Upper lobe of left lung (tissue), 6 donors: ENCODE data around the gene SLC1A7. TPM values are rescaled to one million over a fixed set of nuclear protein-coding genes. Genes with fewer than 3 reads are reported as not detected.

Experiments
- ATAC-seq, 2 donors: fragments of 200-7000 bp; cut with Tn5 transposase; one replicate each; pipeline ENCODE4 v1.9.1; 2022; ENCODE audit warnings: mild to moderate bottlenecking in 2 of 2, moderate library complexity in 2 of 2; ENCODE audit not compliant: low FRiP score in 2 of 2
- DNase-seq, 2 donors: peaks; one replicate each; pipeline ENCODE4 v3.0.0-alpha.2; 2019 to 2020
- H3K27ac ChIP-seq, 4 donors: fragments of 200-600 bp; sonication (generic); one replicate each; pipeline ENCODE4 v1.5.1; 2016 to 2019
- H3K27me3 ChIP-seq, 4 donors: fragments of 200-600 bp; sonication (generic); one replicate each; pipeline ENCODE4 v1.5.1; 2017 to 2019
- H3K36me3 ChIP-seq, 4 donors: fragments of 200-600 bp; sonication (generic); one replicate each; pipeline ENCODE4 v1.5.1; 2016 to 2019
- H3K4me1 ChIP-seq, 4 donors: fragments of 200-600 bp; sonication (generic); one replicate each; pipeline ENCODE4 v1.5.1; 2018 to 2019
- H3K4me3 ChIP-seq, 4 donors: fragments of 200-600 bp; sonication (generic); one replicate each; pipeline ENCODE4 v1.5.1; 2017 to 2019; ENCODE audit warnings: mild to moderate bottlenecking in 2 of 4, moderate library complexity in 1 of 4
- H3K9me3 ChIP-seq, 4 donors: fragments of 200-600 bp; sonication (generic); one replicate each; pipeline ENCODE4 v1.5.1; 2018 to 2019
- CTCF ChIP-seq, 6 experiments: fragments of 450-650 bp in 4 of 6; fragments of 200-600 bp in 2 of 6; sonication (generic) in 2 of 6; IDR thresholded peaks; one replicate each; pipeline ENCODE4 v1.5.1; 2016 to 2019; ENCODE audit warnings: antibody characterized with exemption in 6 of 6
- EP300 ChIP-seq, 4 donors: sonication (generic); formaldehyde crosslinking; IDR thresholded peaks; one replicate each; pipeline ENCODE4 v1.5.1; 2017; ENCODE audit warnings: antibody characterized with exemption in 4 of 4, control low read depth in 2 of 4
- POLR2A ChIP-seq, 4 donors: fragments of 450-650 bp; IDR thresholded peaks; one replicate each; pipeline ENCODE4 v1.5.1; 2016 to 2017; ENCODE audit warnings: antibody characterized with exemption in 4 of 4, mild to moderate bottlenecking in 2 of 4
- POLR2AphosphoS5 ChIP-seq, 2 donors: sonication (generic); formaldehyde crosslinking; IDR thresholded peaks; one replicate each; pipeline ENCODE4 v1.5.1; 2017; ENCODE audit warnings: antibody characterized with exemption in 2 of 2
- WGBS, 2 donors: methylation state at CpG; one replicate each; pipeline ENCODE4 v1.1.5; 2017 to 2018; 5-methylcytosine and 5-hydroxymethylcytosine counted together
- total RNA-seq, 6 donors: library from RNA; depleted of rRNA in 4 of 6; stranded (reverse); fragments of >200 nt in 4 of 6; gene quantifications; one replicate each; pipeline versions ENCODE4 v1.1.0 to v1.2.1, GENCODE V29; 2016 to 2021
- donor health status: DM: no; HTN: no; CAD: no; lungs with moderate emphysema.
- donor health status: DM: no; HTN: yes; CAD: no; lungs with severe emphysema.

SLC1A7 gene
- total RNA-seq, 6 donors from 2014 or later: 0.37 to 1.3 (median 0.77) TPM; not detected in 2

- Histone ChIP-seq H3K4me3 (no peak overlapping the region), H3K36me3 (no peaks in the 10 kb centered on the region), H3K9me3 (no peaks in the 10 kb centered on the region), H3K4me1 (no peaks in the 10 kb centered on the region), H3K27me3 (no peaks in the 10 kb centered on the region), H3K27ac (no peak overlapping the region)
- TF ChIP-seq POLR2A (IDR thresholded peaks at IDR 0.05) (no peak), CTCF (IDR thresholded peaks at IDR 0.05) (no peak), POLR2AphosphoS5 (IDR thresholded peaks at IDR 0.05) (no peak), EP300 (IDR thresholded peaks at IDR 0.05) (no peak)
- WGBS, 2 donors: 93 to 98% methylated on average over 13 to 44 of the region's 46 CpGs
- ATAC-seq (no peak), DNase-seq (peak in 1 of 2 donors; percentile 80)
These were observed 63.9 kb downstream of the SLC1A7 start for GRCh38 chr1:53078333-53079101.

GRCh38 chr1:53077599-53077965, 64.9 kb downstream of the SLC1A7 start:
- DNase-seq: no peak
- no peak for ATAC-seq
- 93 to 95% methylated on average over 12 to 13 of the region's 13 CpGs for WGBS, 2 donors

GRCh38 chr1:53076721-53077598, 65.5 kb downstream of the SLC1A7 start:
- H3K27ac ChIP-seq: no peak overlapping the region
- 86 to 87% methylated on average over 13 to 19 of the region's 19 CpGs for WGBS, 2 donors
- no peaks in the 10 kb centered on the region for H3K36me3 ChIP-seq
- ATAC-seq (no peak), DNase-seq (peak in 1 of 2 donors; percentile 74)
- TF ChIP-seq EP300 (IDR thresholded peaks at IDR 0.05) (no peak), POLR2AphosphoS5 (IDR thresholded peaks at IDR 0.05) (no peak), POLR2A (IDR thresholded peaks at IDR 0.05) (no peak), CTCF (IDR thresholded peaks at IDR 0.05) (no peak)
- H3K27me3 ChIP-seq: no peaks in the 10 kb centered on the region
- no peaks in the 10 kb centered on the region for H3K9me3 ChIP-seq
- H3K4me1 ChIP-seq: no peaks in the 10 kb centered on the region
- H3K4me3 ChIP-seq: no peak overlapping the region

More at GRCh38 chr1:53077599-53077965, 64.9 kb downstream of the SLC1A7 start:
- H3K27ac ChIP-seq: no peak overlapping the region
- no peak overlapping the region for H3K4me3 ChIP-seq
- H3K27me3 ChIP-seq: no peaks in the 10 kb centered on the region
- no peaks in the 10 kb centered on the region for H3K4me1 ChIP-seq
- no peak for TF ChIP-seq POLR2AphosphoS5 (IDR thresholded peaks at IDR 0.05)
- no peak for TF ChIP-seq EP300 (IDR thresholded peaks at IDR 0.05)
- no peak for TF ChIP-seq POLR2A (IDR thresholded peaks at IDR 0.05)
- no peak for TF ChIP-seq CTCF (IDR thresholded peaks at IDR 0.05)
- H3K9me3 ChIP-seq: no peaks in the 10 kb centered on the region
- H3K36me3 ChIP-seq: no peaks in the 10 kb centered on the region

GRCh38 chr1:53076165-53076564, 66.3 kb downstream of the SLC1A7 start:
- no peak overlapping the region for H3K27ac ChIP-seq
- TF ChIP-seq CTCF (IDR thresholded peaks at IDR 0.05) (no peak), POLR2A (IDR thresholded peaks at IDR 0.05) (no peak), EP300 (IDR thresholded peaks at IDR 0.05) (no peak), POLR2AphosphoS5 (IDR thresholded peaks at IDR 0.05) (no peak)
- no peaks in the 10 kb centered on the region for H3K27me3 ChIP-seq
- DNase-seq (no peak), ATAC-seq (no peak)
- H3K36me3 ChIP-seq: no peaks in the 10 kb centered on the region
- H3K4me3 ChIP-seq: no peak overlapping the region
- no peaks in the 10 kb centered on the region for H3K4me1 ChIP-seq
- H3K9me3 ChIP-seq: no peaks in the 10 kb centered on the region
- WGBS, 2 donors: 83 to 93% methylated on average over 7 to 8 of the region's 9 CpGs
